ENCODE results near the gene NADK.
"Not testable (repeated sequence)": the region's sequence is repeated elsewhere in the genome, so short reads cannot be mapped to it uniquely, and the experiment has no call there.

The NADK gene

DNA sequence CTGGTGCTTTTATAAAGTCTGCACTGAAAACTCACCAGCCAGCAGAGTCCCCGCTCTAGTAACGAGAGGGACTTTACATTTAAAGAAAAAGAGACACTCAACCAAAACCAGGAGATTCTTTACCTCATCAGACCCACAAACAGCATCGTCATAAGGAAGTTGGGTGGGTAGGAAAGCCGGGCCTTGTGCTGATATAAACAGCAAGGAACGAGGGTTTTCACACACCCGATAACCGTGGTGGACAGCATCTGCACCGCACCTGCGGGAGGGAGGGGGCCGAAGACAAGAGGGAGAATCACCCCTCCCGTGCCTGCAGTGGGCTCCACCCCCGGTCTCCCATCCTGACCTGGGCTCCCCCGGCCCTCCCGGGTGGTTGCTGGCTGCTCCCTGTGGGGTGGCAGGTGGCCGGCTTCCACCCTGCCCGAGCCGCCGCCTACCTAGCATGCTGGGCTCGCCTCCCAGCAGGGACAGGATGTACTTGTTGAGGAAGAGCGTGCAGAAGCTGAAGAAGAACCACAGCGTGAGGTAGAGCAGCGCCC lies 39.4 kb downstream of the NADK start:
- DNase-seq (ENCODE audit: low read depth in 2 of 2); H3K4me3 ChIP-seq (replicated peaks in 1 of 2; ENCODE audit: low read depth in 2 of 2, low read length in 2 of 2): not testable (repeated sequence)

GRCh38 chr1:1737675-1738590 lies 40.3 kb downstream of the NADK start:
- not testable (repeated sequence) for H3K4me3 ChIP-seq (replicated peaks in 1 of 2; ENCODE audit: low read depth in 2 of 2, low read length in 2 of 2); DNase-seq (ENCODE audit: low read depth in 2 of 2)

DNA sequence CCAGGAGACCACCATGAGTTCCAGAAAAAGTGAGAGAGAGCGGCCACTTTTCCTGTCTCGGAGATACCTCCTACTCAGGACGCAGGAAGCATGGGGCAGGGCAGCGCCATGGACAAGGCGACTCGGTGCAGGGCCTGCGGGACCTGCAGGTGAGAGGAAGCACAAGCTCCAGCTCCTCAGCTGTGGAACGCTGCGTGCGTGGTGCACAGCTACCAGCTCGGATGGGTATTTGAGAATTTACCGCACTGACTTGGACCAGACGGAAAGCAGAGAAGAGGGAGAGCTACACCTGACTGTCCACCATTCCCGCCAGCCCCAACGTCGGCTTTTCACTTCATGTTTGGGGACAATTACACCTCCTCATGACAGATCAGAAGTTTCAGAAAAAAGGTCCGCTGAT lies 45.9 kb downstream of the NADK start:
- no peak overlapping the region for H3K4me3 ChIP-seq (replicated peaks in 1 of 2; ENCODE audit: low read depth in 2 of 2, low read length in 2 of 2)
- TF ChIP-seq, protein P1, sequence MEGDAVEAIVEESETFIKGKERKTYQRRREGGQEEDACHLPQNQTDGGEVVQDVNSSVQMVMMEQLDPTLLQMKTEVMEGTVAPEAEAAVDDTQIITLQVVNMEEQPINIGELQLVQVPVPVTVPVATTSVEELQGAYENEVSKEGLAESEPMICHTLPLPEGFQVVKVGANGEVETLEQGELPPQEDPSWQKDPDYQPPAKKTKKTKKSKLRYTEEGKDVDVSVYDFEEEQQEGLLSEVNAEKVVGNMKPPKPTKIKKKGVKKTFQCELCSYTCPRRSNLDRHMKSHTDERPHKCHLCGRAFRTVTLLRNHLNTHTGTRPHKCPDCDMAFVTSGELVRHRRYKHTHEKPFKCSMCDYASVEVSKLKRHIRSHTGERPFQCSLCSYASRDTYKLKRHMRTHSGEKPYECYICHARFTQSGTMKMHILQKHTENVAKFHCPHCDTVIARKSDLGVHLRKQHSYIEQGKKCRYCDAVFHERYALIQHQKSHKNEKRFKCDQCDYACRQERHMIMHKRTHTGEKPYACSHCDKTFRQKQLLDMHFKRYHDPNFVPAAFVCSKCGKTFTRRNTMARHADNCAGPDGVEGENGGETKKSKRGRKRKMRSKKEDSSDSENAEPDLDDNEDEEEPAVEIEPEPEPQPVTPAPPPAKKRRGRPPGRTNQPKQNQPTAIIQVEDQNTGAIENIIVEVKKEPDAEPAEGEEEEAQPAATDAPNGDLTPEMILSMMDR (IDR thresholded peaks at IDR 0.05; ENCODE audit: low read depth, low read length) = no peak
- DNase-seq (ENCODE audit: low read depth in 2 of 2) = no peak

GRCh38 chr1:1730870-1731269 lies 47.4 kb downstream of the NADK start:
- H3K4me3 ChIP-seq (replicated peaks in 1 of 2; ENCODE audit: low read depth in 2 of 2, low read length in 2 of 2) = no peak overlapping the region
- no peak for DNase-seq (ENCODE audit: low read depth in 2 of 2)
- TF ChIP-seq, protein P1 (IDR thresholded peaks at IDR 0.05; ENCODE audit: low read depth, low read length) = no peak

DNA sequence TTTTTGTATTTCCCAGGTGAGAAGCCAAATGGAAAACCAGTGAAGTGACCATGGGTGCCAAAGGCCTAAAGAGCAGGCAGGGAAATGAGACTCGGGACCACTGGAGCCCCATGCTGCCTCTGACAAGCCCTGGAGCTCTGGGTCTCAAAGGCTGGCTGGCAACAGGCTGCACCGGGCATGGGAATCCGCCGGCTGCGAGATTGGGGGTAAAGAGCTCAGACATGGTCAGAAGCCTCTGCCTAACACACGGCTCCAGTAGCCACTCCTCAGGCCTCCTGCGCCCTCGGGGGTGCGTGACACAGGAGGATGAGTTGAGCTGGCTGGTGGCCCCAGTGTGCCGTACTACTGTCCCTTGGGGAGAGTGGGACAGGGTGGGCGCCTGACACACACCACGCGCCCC lies 48.0 kb downstream of the NADK start:
- not testable (repeated sequence) for H3K4me3 ChIP-seq (replicated peaks in 1 of 2; ENCODE audit: low read depth in 2 of 2, low read length in 2 of 2); DNase-seq (ENCODE audit: low read depth in 2 of 2)

DNA sequence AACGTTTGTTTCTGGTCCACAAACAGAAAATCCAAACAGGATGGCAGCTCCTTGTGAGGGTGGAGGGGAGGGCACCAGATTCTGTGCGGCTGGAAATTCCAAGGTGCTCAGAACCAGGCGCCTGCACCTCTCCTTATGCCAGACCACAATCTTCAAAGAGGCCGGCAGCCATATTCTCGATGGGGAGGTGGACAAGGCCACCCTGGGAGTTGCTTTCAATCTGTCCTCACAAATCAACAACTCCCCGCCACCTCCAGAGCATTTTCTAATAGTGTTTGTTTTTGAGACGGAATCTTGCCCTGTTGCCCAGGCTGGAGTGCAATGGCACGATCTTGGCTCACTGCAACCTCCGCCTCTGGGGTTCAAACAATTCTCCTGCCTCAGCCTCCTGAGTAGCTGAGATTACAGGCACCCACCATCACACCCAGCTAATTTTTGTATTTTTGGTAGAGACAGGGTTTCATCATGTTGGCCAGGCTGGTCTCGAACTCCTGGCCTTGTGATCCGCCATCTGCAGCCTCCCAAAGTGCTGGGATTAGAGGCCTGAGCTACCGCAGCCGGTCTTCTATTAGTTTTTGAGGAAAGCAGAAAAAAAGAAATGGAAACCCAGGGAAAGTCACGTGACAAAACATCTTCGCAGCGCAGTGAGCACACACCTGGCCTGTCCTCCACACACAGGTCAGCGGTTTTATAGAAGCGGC lies 49.0 kb downstream of the NADK start:
- DNase-seq (ENCODE audit: low read depth in 2 of 2); H3K4me3 ChIP-seq (replicated peaks in 1 of 2; ENCODE audit: low read depth in 2 of 2, low read length in 2 of 2): not testable (repeated sequence)

DNA sequence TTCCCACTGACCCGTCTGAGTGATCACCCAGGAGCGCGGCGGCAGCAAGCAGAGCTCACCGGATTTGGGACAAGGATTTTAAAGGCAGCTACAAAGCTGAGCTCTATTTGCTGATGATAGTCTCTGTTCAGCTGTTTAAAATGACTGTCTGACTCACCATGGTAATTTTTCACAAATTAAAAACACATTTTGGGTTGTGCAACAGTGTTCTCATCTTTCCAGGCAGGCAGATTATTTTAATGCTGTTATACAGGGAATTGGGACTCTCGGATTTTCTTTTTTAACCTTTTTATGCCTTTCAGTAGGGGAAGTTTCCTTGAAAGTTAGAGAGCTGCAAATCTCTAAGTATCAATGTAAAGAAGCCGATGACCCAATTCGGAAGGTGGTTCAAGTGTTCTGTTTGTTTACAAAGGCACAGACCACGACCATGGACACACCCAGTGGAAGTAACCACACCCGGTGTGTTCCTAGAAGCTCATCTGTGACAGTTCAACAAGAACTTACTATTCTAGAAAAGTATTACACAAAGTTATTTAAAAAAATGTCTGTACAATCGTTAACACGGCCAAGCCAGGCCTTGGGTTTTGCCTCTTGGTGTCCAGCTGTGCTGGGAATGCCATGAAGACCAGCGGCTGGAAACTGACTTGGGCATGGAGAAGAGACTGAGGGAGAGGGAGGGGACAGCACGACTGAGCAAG lies 49.8 kb downstream of the NADK start:
- peak; percentile 64 to 66 for DNase-seq (ENCODE audit: low read depth in 2 of 2)
- H3K4me3 ChIP-seq (replicated peaks in 1 of 2; ENCODE audit: low read depth in 2 of 2, low read length in 2 of 2) = not testable (repeated sequence)

GRCh38 chr1:1727131-1727651 lies 51.1 kb downstream of the NADK start:
- not testable (repeated sequence) for H3K4me3 ChIP-seq (replicated peaks in 1 of 2; ENCODE audit: low read depth in 2 of 2, low read length in 2 of 2); DNase-seq (ENCODE audit: low read depth in 2 of 2)

DNA sequence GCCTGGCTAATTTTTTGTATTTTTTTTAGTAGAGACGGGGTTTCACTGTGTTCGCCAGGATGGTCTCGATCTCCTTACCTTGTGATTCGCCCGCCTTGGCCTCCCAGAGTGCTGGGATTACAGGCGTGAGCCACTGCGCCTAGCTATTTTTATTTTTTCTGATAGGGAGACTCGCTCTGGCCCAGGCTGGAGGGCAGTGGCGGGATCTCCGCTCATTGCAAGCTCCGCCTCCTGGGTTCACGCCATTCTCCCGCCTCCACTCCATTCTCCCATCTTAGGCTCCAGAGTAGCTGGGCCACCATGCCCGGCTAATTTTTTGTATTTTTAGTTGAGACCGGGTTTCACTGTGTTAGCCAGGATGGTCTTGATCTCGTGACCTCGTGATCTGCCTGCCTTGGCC lies 52.2 kb downstream of the NADK start:
- not testable (repeated sequence) for DNase-seq (ENCODE audit: low read depth in 2 of 2); H3K4me3 ChIP-seq (replicated peaks in 1 of 2; ENCODE audit: low read depth in 2 of 2, low read length in 2 of 2)

GRCh38 chr1:1724035-1724864 lies 54.0 kb downstream of the NADK start, which contains the start of gene CDK11A:
Gene CDK11A, minus strand, starts transcription at chr1:1724357. Its CDS starts 1,539 bp downstream, at chr1:1722818.
- peak within 1 kb of the TSS; percentile 65 to 66 for H3K4me3 ChIP-seq (replicated peaks in 1 of 2; ENCODE audit: low read depth in 2 of 2, low read length in 2 of 2)
- DNase-seq (ENCODE audit: low read depth in 2 of 2) = peak; percentile 100
- TF ChIP-seq, protein P1 (IDR thresholded peaks at IDR 0.05; ENCODE audit: low read depth, low read length) = peak; percentile 7
